Ishikawa (cell line): ENCODE results near the gene CPAMD8.

Experiments used
- CEBPB ChIP-seq: IDR thresholded peaks from 2 replicates; pipeline ENCODE4 v1.6.1; 2012
- CREB1 ChIP-seq: IDR thresholded peaks from 2 replicates; pipeline ENCODE4 v1.6.1; 2012; ENCODE audit warnings: low read depth
- EGR1 ChIP-seq: IDR thresholded peaks from 2 replicates; pipeline ENCODE4 v1.6.1; 2012
- EP300 ChIP-seq: IDR thresholded peaks from 2 replicates; pipeline ENCODE4 v1.6.1; 2012; ENCODE audit warnings: borderline replicate concordance
- FOXM1 ChIP-seq: IDR thresholded peaks from 2 replicates; pipeline ENCODE4 v1.6.1; 2012; ENCODE audit warnings: low read depth, borderline replicate concordance
- NFIC ChIP-seq: IDR thresholded peaks from 2 replicates; pipeline ENCODE4 v1.6.1; 2012
- RAD21 ChIP-seq: IDR thresholded peaks from 2 replicates; pipeline ENCODE4 v1.6.1; 2012; ENCODE audit warnings: low read depth
- REST ChIP-seq: IDR thresholded peaks from 2 replicates; pipeline ENCODE4 v1.6.1; 2012; ENCODE audit warnings: low read depth, mild to moderate bottlenecking
- TAF1 ChIP-seq: IDR thresholded peaks from 2 replicates; pipeline ENCODE4 v1.6.1; 2012; ENCODE audit warnings: low read depth, mild to moderate bottlenecking
- TCF12 ChIP-seq: IDR thresholded peaks from 2 replicates; pipeline ENCODE4 v1.6.1; 2012; ENCODE audit warnings: low read depth
- TEAD4 ChIP-seq: IDR thresholded peaks from 2 replicates; pipeline ENCODE4 v1.6.1; 2012
- YY1 ChIP-seq: IDR thresholded peaks from 2 replicates; pipeline ENCODE4 v1.6.1; 2012; ENCODE audit warnings: low read depth
- ZBTB7A ChIP-seq: IDR thresholded peaks from 2 replicates; pipeline ENCODE4 v1.6.1; 2012; ENCODE audit warnings: low read depth
- TF ChIP-seq, protein P1 (sequence below): IDR thresholded peaks from 2 replicates; pipeline ENCODE4 v1.6.1; 2012
- TF ChIP-seq, protein P2 (sequence below): IDR thresholded peaks from 2 replicates; pipeline ENCODE4 v1.6.1; 2012

The CPAMD8 gene

DNA sequence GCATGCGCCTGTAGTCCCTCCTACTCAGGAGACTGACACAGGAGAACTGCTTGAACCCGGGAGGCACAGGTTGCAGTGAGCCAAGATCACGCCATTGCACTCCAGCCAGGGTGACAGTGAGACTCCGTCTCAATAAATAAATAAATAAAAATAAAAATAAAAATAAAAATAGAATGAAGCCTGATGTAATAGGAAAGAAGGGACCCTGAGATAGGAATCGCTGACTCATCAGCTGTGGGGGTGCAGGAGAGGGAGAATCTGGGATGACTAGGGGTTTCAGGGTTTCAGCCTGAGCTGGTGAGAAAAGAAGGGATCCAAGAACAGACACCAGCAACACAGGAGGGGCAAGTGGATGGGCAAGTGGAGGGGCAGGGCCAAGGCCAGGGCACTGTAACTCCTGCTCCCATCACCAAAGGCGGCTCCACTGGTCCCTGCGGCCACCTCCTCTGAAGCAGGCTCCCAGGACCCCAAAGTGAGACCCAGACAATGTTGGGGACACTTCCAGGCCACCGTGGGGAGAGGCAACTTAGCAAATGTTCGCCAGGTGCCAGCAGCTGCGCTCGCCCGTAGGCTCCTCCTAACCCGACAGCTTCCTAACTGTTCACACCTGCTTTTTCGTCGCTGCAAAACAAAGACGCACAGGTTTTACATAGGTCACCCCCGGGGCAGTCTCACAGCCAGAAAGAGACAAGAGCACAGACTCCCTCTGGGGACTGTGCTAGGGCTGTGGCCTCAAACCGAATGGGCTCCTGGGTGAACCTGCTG lies 47.4 kb upstream of the CPAMD8 start:
- no peak for TF ChIP-seq EGR1
- TF ChIP-seq, protein P1, sequence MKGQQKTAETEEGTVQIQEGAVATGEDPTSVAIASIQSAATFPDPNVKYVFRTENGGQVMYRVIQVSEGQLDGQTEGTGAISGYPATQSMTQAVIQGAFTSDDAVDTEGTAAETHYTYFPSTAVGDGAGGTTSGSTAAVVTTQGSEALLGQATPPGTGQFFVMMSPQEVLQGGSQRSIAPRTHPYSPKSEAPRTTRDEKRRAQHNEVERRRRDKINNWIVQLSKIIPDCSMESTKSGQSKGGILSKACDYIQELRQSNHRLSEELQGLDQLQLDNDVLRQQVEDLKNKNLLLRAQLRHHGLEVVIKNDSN: no peak
- TF ChIP-seq NFIC: no peak
- TF ChIP-seq EP300: no peak
- TF ChIP-seq FOXM1: no peak
- TF ChIP-seq RAD21: no peak

- no peak for TF ChIP-seq FOXM1
- no peak for TF ChIP-seq ZBTB7A
- no peak for TF ChIP-seq REST
- no peak for TF ChIP-seq CREB1
- TF ChIP-seq RAD21: no peak
- TF ChIP-seq, protein P2, sequence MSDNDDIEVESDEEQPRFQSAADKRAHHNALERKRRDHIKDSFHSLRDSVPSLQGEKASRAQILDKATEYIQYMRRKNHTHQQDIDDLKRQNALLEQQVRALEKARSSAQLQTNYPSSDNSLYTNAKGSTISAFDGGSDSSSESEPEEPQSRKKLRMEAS: no peak
- no peak for TF ChIP-seq YY1
- TF ChIP-seq TCF12: no peak
- TF ChIP-seq, protein P1: no peak
- TF ChIP-seq EGR1: no peak
- TF ChIP-seq TEAD4: no peak
- no peak for TF ChIP-seq CEBPB
- TF ChIP-seq NFIC: no peak
- TF ChIP-seq TAF1: no peak
- TF ChIP-seq EP300: no peak
These were observed 44.3 kb upstream of the CPAMD8 start for GRCh38 chr19:17070912-17071311.

DNA sequence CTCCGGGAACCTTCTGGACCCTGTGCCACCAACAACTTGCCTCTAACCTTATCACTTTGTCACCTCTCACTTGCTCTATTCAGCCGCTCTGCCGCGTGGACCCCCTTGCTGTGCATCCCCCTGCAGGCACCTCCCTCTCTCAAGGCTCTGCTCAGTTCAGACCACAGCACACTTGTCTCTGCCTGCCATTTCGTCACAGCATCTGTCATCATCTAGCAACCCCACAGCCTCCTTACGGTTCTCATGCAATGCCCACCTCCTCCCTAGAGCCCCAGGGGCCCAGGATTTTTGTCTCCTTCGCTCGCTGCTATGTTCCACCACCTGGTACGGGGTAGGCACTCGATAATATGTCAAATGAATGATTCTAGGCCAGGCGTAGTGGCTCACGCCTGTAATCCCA lies 43.8 kb upstream of the CPAMD8 start:
- no peak for TF ChIP-seq RAD21
- TF ChIP-seq CREB1: no peak
- no peak for TF ChIP-seq YY1
- TF ChIP-seq TAF1: no peak
- TF ChIP-seq REST: no peak
- TF ChIP-seq, protein P2: no peak
- no peak for TF ChIP-seq CEBPB
- no peak for TF ChIP-seq TCF12
- TF ChIP-seq EP300: no peak
- no peak for TF ChIP-seq NFIC
- no peak for TF ChIP-seq ZBTB7A
- no peak for TF ChIP-seq EGR1
- no peak for TF ChIP-seq FOXM1
- TF ChIP-seq, protein P1: no peak
- no peak for TF ChIP-seq TEAD4

- TF ChIP-seq CREB1 (no peak), EP300 (no peak), NFIC (no peak)
- TF ChIP-seq, protein P2: no peak
These were observed 42.6 kb upstream of the CPAMD8 start for GRCh38 chr19:17069193-17069592.

GRCh38 chr19:17063428-17063827 lies 36.8 kb upstream of the CPAMD8 start:
- TF ChIP-seq NFIC (no peak), TCF12 (no peak), ZBTB7A (no peak), EGR1 (no peak), TEAD4 (no peak), RAD21 (no peak), FOXM1 (no peak), TAF1 (no peak), CREB1 (no peak), YY1 (no peak), REST (no peak), EP300 (no peak), CEBPB (no peak)
- TF ChIP-seq, protein P1: no peak
- TF ChIP-seq, protein P2: no peak
